HG03575 (cell line): ENCODE results near the gene HECTD4.
A peak's percentile ranks its signal among the peaks of the same experiment; 100 is the strongest.

ENCODE experiments used
- ATAC-seq: cut with Tn5 transposase; IDR thresholded peaks from one replicate; pipeline ENCODE4 v1.9.1; 2021; ENCODE audit not compliant: unreplicated experiment, insufficient number of reproducible peaks, low FRiP score; ENCODE audit errors: extremely low read depth

Gene HECTD4

DNA sequence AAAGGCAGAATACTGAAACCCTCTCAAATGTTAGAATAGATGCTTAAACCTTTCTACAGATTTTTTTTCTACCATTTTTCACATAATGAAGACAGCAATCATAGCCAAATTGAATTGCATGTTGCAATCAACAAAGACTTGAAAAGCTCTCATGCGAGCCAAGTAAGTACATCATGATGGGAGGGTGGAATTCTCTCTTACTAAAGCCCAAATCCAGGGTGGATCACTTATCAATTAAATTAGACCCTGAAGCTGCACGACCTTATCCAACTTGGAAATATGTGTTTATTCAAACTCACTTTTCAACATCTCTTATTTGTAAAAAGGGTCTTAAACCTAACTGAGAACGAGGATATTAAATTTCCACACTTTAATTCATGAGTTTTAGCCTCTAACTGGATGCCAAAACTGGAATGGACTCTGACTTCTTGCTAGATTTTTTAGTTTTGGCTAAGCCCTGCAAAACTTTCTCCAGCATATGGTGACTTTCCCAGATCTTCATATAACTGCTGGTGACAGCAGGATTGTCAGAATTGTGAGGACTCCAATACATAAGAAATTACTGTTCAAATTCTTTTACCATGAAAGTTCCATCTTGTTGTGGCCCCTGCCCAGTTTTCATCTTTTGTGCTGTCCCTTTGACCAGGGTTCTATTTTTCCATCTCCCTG lies 53.6 kb downstream of the HECTD4 start:
- no peak for ATAC-seq

DNA sequence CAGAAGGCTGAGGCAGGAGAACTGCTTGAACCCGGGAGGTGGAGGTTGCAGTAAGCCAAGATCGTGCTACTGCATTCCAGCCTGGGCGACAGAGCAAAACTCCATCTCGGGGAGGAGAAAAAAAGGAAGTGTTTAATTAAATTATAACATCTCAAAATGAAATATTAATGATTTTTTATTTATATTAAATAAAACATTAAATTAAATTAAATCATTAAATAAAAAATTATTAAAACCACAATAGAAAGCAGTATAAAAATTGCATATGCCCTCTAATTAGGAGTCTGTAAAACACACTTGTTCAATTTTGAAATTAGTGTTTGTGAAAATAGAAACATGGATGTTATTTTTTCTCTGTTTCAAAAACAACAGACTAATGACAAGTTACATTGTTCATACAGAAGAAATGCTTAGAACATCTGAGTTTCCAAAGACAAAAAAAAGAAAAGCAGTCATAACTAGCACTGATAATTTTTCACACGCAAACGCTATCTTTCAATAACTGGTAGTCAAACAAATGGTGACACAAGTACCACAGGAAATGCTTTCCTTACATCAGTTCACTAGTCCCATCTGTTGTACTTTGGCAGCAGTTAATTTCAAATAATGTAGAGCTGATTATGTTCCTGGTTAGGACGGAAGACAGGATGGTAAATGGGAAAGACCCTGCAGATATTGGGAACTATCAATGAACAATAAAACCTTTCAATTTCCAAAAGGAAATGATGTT lies 54.9 kb downstream of the HECTD4 start:
- ATAC-seq, result no peak

DNA sequence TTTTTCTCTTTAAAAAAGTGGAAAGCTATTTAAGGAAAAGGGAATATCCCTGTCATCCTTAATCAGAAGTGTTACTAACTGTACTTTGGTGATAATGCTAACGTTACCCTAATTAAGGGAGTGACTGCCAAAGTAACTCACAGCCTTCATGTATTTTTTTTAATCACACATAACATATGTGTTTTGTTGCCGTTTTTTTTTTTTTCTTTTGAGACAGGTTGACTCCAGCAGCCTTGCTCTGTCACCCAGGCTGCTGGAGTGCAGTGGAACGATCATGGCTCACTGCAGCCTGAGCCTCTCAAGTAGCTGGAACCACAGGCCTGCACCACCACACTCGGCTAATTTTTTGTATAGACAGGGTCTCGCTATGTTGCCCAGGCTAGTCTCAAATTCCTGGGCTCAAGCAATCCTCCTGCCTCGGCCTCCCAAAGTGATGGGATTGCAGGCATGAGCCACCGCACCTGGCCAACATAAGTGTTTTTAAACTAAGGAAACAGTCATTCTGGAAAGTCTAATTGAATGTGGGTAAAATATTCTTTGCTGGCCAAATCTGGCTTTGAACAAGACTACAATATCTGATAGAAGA lies 56.5 kb downstream of the HECTD4 start:
- ATAC-seq, result no peak

DNA sequence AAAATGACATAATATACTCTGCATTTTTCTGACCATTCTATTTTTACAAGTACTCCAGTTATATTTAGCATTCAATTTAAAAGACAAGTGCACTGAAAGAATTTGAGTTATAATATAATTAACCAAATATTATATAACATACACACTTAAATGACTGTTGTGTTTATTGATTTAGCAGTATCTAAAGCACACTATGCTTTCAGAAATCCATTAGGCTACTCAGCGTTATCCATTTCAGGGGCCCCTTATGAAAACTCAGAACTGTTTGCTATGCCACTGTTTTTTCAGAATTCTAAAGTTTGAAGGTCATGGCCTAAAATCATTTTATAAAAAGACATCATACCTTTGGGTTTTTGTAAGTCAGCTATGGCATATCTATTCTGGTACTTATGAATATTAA lies 57.1 kb downstream of the HECTD4 start:
- ATAC-seq, result no peak

DNA sequence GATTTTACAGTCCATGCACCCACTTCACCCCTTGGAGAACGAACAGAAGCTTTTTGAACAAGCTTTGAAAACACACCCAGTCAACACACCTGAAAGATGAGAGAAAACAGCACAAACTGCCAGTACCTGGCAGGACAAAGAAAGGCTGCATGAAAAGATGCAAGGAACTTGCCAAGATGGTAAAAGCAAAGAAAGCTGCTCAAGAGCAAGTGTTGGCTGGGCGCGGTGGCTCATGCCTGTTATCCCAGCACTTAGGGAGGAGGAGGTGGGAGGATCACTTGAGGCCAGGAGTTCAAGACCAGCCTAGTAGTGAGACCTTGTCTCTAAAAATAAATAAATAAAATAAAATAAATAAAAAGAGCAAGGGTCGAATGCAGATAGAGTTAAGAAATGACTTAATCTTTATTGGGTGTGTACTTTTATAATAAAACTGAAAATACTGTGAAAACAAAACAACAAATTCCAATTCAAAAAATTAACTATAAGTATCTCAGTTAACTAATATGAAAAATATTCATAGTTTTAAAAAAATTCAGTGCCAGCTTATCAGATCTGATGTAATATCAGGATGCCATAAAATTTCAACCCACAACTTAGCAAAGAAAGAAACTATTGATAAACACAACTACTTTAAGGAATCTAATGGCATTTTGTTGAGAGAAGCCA lies 59.2 kb downstream of the HECTD4 start:
- no peak for ATAC-seq

DNA sequence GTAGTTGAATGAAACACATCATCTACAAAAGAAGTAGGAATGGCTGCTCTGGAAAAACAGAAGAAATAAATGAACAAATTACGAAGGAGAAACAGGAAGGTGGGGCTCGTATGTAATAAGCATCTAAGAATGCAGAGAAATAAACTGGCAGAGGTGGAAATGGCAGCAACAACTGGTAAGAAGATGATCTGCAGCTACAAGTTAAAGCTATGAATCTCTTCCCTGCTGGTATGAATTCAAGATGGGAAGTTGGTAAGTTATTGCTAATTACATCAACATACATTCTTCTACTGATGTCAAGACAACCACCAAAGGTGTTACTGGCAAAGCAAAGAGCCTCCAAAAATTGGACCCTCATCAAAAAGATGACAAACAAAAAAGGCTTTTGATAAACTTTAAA lies 59.8 kb downstream of the HECTD4 start:
- ATAC-seq, result no peak

DNA sequence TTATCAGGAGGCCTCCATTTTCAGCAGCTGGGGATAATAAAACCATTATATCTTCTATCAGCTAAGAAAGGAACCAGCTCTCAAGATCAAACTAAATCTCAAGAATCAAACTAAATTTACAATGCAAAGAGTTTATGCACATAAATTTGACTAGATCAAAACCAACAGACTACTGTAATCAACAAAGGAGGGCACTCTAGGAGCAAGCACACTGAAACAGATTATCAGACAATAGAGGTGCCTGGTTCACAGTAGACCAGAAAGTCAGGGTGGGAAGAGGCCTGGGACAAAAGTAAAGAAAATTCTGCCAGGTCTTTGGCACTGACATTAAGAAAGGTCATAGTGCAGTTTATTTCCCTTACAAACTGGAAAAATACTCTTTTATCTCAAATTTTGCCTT lies 61.0 kb downstream of the HECTD4 start:
- no peak for ATAC-seq

DNA sequence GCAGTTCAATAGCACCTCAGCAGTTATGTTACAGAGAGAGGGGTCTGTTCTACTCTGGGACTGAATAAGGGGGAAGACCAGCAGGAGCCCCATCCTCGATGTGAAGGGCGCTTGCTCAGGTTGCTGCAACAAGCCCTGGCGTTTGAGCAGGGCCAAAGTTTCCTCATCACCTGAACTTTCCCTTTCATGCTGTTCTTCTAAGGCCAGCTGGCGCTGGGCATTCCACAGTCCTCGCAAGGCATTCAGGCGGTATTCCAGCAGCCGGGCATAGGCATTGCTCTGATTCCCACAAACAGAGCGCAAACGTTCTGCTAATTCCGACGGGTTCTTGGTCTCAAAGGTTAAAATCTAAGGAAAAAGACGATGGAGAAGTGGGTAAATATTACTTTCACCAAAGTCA lies 62.8 kb downstream of the HECTD4 start:
- ATAC-seq, result no peak

DNA sequence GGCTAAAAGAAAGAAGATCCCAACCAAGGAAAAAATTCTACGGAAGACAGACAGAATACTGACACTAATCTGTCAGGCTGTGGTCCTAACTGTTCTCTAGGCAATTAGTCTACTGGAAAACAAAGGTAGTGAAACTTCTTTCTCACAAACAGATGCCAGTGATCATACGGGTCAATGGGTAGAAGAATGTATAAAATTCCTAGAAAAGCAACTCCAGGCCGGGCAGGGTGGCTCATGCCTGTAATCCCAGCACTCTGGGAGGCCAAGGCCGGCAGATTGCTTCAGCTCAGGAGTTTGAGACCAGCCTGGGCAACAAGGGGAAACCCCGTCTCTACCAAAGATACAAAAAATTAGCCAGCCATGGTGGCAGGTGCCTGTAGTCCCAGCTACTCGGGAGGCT lies 64.8 kb downstream of the HECTD4 start:
- no peak for ATAC-seq

DNA sequence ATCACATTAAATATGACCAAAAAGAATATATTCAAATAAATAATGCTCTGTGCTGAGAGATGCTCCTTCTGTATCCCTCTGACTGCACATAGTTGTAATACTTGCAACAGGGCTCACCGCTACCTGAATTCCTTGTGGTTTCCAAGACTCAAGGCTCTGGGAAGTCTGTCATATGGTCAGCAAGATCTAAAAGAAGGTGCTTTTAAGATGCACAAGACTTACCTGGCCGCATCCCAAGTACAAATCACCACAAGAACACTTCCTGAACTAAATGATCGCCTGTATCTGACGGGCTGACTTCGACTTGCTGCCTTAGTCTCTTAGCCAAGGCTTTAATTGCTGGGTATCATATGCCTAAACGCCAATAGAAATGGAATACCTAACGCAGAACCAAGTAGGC lies 67.2 kb downstream of the HECTD4 start:
- ATAC-seq, result no peak

DNA sequence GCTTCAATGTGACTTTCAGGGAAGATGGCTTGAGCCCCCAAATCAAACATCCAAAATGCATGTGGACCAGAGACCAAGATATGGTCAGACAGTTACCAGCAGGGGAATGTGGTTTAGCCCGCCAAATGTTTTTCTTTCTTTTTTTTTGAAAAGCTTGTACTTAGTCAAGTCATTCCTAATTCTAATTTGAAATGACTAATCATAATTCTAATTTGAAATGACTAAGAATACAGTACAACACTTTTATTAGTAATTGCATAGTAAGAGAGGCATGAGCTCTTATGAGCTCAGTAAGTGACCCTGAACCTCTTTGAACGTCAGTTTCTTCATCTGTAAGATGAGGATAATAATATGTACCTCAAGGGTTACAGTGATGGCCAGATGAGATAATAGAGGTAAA lies 72.4 kb downstream of the HECTD4 start:
- no peak for ATAC-seq

DNA sequence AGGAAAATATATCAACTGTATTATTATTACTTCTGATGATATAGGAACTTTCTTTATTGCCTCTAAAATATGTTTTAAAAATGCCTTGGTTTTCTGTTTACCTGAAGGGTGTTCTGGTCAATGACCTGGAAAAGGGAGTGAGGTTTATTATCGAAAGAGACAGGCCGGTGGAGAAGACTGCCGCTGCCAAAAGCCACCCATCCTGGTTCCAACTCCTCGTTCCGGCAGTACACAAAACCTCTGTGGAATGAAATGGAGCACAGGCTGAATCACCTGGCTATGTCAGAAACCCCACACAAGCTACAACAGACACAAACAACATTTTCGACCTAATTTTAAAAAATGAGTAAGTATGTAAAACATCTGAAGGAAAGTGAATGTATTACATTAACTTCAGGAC lies 73.6 kb downstream of the HECTD4 start:
- ATAC-seq, result no peak

DNA sequence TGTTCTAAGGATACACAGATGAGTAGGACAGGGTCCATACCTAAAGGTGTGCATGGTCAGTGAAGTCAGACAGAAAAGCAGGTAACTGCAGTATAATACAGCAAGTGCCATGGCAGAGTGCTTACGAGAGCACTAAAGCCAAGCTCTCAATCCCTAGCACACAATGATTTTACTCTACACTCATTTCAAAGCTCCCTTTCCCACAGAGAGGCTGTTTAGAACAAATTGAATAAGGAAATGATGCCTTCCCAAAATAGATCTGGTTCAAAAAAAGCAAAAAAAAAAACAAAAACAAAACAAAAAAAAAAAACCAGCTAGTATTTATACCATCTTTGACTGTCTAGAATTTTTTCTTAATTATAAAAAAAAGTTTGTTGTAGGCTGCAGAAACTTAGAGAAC lies 74.1 kb downstream of the HECTD4 start:
- ATAC-seq, result no peak

DNA sequence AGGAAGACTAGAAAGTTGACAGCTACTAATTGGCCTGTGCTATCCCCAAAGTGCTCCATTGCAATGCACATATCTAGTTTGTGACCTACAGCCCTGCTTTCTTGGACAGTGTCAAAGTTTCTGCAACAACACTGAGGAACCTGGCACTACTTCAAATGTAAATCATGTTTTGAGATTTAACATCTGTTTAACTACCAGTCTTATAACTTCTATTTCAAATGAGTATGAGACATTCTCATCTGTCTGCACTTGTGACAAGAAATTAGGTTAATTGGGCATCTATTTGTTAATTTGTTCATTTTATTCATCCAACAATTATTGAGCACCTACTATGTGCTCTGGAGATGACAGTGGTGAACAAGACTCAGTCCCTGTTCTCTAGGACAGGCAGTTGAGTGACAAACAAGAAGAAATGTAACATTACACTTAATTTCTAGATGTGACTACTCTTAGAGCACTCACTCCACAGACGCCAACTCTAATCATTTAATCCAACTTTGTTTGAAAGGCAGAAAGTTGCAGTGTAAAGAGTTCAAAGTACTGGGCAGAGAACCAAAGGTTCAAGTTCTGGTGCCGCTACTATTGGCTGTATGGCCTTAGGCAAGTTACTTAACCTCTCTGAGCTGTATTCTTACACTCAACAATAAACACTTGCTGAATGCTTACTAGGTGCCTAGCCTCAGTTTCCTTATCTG lies 74.8 kb downstream of the HECTD4 start:
- no peak for ATAC-seq

DNA sequence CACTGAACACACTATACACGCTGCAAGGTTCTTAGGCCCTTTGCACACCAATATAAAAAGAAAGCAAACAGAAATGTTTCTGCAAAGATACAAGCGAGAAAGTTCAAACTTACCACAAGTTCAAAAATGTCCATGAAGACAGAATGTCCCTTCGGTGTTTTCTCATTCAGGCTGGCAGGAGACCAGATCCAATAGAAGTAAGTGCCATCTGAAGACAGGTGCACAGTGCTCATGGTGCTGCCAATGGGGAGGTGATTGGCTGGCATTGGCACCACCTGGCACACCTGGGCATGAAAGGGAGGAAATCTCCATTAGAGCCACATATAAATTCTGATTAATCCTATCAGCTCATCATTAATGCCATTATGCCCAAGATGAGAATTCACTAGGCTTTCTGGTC lies 76.3 kb downstream of the HECTD4 start:
- no peak for ATAC-seq

DNA sequence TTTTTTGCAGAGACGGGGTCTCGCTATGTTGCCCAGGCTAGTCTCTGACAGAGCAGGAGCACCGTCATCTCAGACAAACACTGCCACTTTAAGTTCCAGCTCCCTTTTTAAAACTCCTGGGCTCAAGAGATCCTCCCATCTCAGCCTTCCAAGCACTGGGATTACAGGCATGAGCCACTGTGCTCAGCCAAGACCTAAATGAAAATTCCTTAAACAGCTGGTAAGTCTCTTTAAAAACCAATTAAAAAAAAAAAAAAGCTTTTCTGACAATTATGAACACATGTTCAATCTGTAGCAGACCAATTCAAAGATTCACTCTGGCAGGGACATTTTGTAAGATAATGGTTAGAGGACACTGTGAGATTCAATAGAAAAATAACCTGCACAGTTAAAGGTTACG lies 77.8 kb downstream of the HECTD4 start:
- no peak for ATAC-seq

DNA sequence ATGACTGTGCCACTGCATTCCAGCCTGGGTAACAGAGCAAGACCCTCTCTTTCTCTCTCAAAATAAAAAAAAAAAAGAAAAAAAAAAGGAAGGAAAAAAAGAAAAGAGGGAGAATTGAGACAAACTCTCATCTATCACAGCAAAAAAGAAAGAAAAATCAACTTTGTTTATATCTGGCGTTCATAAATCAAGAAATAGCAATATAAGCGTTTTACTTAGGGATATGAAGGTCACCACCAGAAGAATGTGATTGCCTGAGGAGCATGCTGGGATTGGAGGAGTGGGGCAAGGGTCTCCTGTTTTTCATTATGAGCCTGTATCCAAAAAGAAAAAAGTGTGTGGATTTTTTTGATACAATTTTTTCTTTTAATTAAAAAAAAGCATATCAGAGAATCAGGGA lies 78.4 kb downstream of the HECTD4 start:
- no peak for ATAC-seq

DNA sequence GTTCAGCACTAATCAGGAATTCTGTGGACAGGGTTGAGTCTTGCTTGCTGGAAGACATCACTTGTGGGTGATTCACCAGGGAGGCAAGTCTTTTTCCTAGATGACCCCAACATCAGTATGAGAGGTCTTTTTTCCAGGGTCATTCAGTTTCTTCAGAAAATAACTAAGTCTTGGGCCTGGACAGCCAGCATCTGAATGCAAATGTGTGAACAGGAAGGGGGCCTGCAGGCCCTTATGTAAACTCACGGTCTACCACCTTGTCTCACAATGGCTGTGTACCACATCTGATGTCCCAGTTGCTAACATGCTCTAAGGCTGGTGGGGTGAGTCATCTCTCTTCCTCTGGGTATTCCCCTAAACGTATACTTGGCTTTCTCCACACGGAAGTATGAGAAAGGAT lies 79.2 kb downstream of the HECTD4 start:
- ATAC-seq, result peak; percentile 65

DNA sequence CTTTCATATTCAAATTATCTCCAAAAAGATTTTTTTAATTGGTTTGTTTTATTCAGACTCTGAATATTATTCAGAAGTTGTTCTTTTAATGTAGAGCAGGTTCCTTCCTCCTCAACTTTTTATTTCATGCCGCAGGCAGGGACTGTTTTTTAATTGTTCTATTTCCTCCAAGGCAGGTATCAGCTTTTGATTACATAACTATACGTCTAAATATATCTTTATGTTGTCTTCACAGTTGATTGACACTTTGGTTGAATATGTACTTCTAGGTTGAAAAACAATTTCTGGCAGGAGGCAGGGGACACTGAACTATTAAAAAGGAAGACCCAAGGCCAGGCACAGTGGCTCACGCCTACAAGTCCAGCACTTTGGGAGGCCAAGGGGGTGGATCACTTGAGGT lies 82.5 kb downstream of the HECTD4 start:
- ATAC-seq, result no peak

DNA sequence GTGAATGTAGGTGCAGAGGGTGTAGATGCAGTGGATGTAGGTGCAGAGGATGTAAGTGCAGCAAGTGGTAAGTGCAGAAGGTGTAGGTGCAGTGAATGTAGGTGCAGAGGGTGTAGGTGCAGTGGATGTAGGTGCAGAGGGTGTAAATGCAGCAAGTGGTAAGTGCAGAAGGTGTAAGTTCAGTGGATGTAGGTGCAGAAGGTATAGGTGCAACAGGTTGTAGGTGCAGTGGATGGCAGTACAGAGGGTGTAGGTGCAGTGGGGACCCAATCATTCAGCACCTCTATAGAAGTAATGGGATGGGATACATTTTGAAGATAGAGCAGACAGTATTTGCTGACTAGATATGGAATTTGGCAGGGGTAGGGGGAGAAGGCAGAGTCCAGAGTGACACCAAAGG lies 85.0 kb downstream of the HECTD4 start:
- ATAC-seq, result no peak
